PC-9 (cell line): ENCODE measurements around the gene CAPN13. TPM values are rescaled to one million over a fixed set of nuclear protein-coding genes. Genes with fewer than 3 reads are reported as not detected.

Source experiments
- BruUV-seq: library from RNA; stranded (reverse); fragments of 400-500 nt; replicated peaks from 2 replicates; lab custom pipeline; 2021; lab: Mats Ljungman, UMichigan
- CTCF ChIA-PET: fragments of 300-600 bp; sonication (Branson Sonifier 250); formaldehyde crosslinking; loops from one replicate; lab custom pipeline; 2022; ENCODE audit warnings: antibody characterized with exemption; lab: Charles Lee
- POLR2A ChIA-PET: fragments of 300-600 bp; sonication (Branson Sonifier 250); formaldehyde crosslinking; loops from one replicate; lab custom pipeline; 2022; ENCODE audit warnings: antibody characterized with exemption; ENCODE audit not compliant: unreplicated experiment; lab: Charles Lee
- DNase-seq, 2 experiments: peaks; one replicate each; pipeline versions ENCODE4 v3.0.0 to v3.0.0-alpha.2; 2015 to 2022; ENCODE audit warnings: mixed read lengths in 1 of 2
- H2AFZ ChIP-seq: fragments of 200-600 bp; sonication (generic); 2 replicates; pipeline ENCODE4 v1.8.1; 2017; ENCODE audit warnings: antibody characterized with exemption
- H3F3A ChIP-seq: fragments of 200-600 bp; sonication (generic); 2 replicates; pipeline ENCODE4 v1.8.1; 2017; ENCODE audit warnings: antibody characterized with exemption, mild to moderate bottlenecking, low read depth; ENCODE audit not compliant: insufficient read depth
- H3K27ac ChIP-seq: fragments of 200-600 bp; sonication (generic); 2 replicates; pipeline ENCODE4 v1.6.1; 2016; ENCODE audit warnings: mixed run types
- H3K27me3 ChIP-seq: fragments of 200-600 bp; sonication (generic); 2 replicates; pipeline ENCODE4 v1.6.1; 2016; ENCODE audit warnings: low read depth, mixed run types; ENCODE audit not compliant: insufficient read depth
- H3K36me3 ChIP-seq: fragments of 200-600 bp; sonication (generic); 2 replicates; pipeline ENCODE4 v1.6.1; 2016; ENCODE audit warnings: low read depth, mixed run types
- H3K4me1 ChIP-seq: fragments of 200-600 bp; sonication (generic); replicated peaks from 2 replicates; pipeline ENCODE4 v1.6.1; 2016; ENCODE audit warnings: mixed run types; ENCODE audit not compliant: insufficient read depth
- H3K4me2 ChIP-seq: fragments of 200-600 bp; sonication (generic); 2 replicates; pipeline ENCODE4 v1.6.1; 2017; ENCODE audit warnings: mixed run types
- H3K4me3 ChIP-seq: fragments of 200-600 bp; sonication (generic); 2 replicates; pipeline ENCODE4 v1.6.1; 2016; ENCODE audit warnings: mixed run types
- H3K79me2 ChIP-seq: fragments of 200-600 bp; sonication (generic); 2 replicates; pipeline ENCODE4 v1.6.1; 2017; ENCODE audit warnings: low read depth, mixed run types
- H3K9me2 ChIP-seq: fragments of 200-600 bp; sonication (generic); 2 replicates; pipeline ENCODE4 v1.8.1; 2017; ENCODE audit warnings: mild to moderate bottlenecking; ENCODE audit not compliant: insufficient read depth
- H3K9me3 ChIP-seq: fragments of 200-600 bp; sonication (generic); 2 replicates; pipeline ENCODE4 v1.8.1; 2016; ENCODE audit warnings: low read depth; ENCODE audit not compliant: insufficient read depth
- H4K20me1 ChIP-seq: fragments of 200-600 bp; sonication (generic); 2 replicates; pipeline ENCODE4 v1.8.1; 2017; ENCODE audit not compliant: insufficient read depth
- CTCF ChIP-seq: fragments of 200-600 bp; sonication (generic); conservative IDR thresholded peaks from 2 replicates; pipeline ENCODE4 v1.6.1; 2017; ENCODE audit warnings: mixed run types, antibody characterized with exemption, mild to moderate bottlenecking, moderate library complexity
- EZH2 ChIP-seq: fragments of 200-600 bp; sonication (generic); IDR thresholded peaks from 2 replicates; pipeline ENCODE4 v1.8.0; 2017; ENCODE audit warnings: antibody characterized with exemption, low read depth
- intact Hi-C: fragments of 100-400 bp; cut with micrococcal nuclease; formaldehyde crosslinking; loops from one replicate; pipeline ENCODE4 v1.10.0; 2022; ENCODE audit not compliant: unreplicated experiment
- total RNA-seq: library from RNA; stranded (reverse); gene quantifications from 2 replicates; pipeline ENCODE4 v1.2.3, GENCODE V29; 2021

CAPN13 gene
- total RNA-seq, 1 experiment from 2014 or later: 1.5 TPM

- DNase-seq: no peak
- no peaks in the 10 kb centered on the region for H3K27me3 ChIP-seq
- CTCF ChIA-PET: interaction anchor here (3.5 kb wide), 1 partner anchor 540 kb away, joined by 23 read pairs; no protein-coding TSS in a partner anchor
- no peak overlapping the region for H2AFZ ChIP-seq
- no peaks in the 10 kb centered on the region for H4K20me1 ChIP-seq
- peaks cover 15% of the 10 kb centered on the region for H3K9me3 ChIP-seq
- H3K27ac ChIP-seq: no peak overlapping the region
- no peaks in the 10 kb centered on the region for H3K4me1 ChIP-seq
- no peaks in the 10 kb centered on the region for H3K9me2 ChIP-seq
- no TSS peak for BruUV-seq
- H3K4me3 ChIP-seq: no peak overlapping the region
- no peaks in the 10 kb centered on the region for H3F3A ChIP-seq
- no peaks in the 10 kb centered on the region for H3K36me3 ChIP-seq
- POLR2A ChIA-PET: no interaction called here
- H3K79me2 ChIP-seq: no peaks in the 10 kb centered on the region
- TF ChIP-seq CTCF: no peak
- TF ChIP-seq EZH2: no peak
- intact Hi-C loops: loop anchor here (10.0 kb wide), 1 partner anchor 430 kb away; no protein-coding TSS in a partner anchor
- H3K4me2 ChIP-seq: no peak overlapping the region
Measured at GRCh38 chr2:30704309-30705020, 102.8 kb downstream of the CAPN13 start.

GRCh38 chr2:30702694-30703093, 104.6 kb downstream of the CAPN13 start:
- no TSS peak for BruUV-seq
- intact Hi-C loops: loop anchor here (10.0 kb wide), 1 partner anchor 428 kb away; no protein-coding TSS in a partner anchor
- no peaks in the 10 kb centered on the region for H3K9me2 ChIP-seq
- no peak overlapping the region for H3K27ac ChIP-seq
- no peak for DNase-seq
- H3K4me1 ChIP-seq: no peaks in the 10 kb centered on the region
- ChIA-PET POLR2A (no interaction called here), CTCF (interaction anchor here (0.9 kb wide), 1 partner anchor 9 kb away, joined by 3 read pairs; no protein-coding TSS in a partner anchor)
- H3K27me3 ChIP-seq: no peaks in the 10 kb centered on the region
- H2AFZ ChIP-seq: no peak overlapping the region
- H3K36me3 ChIP-seq: no peaks in the 10 kb centered on the region
- no peak overlapping the region for H3K4me2 ChIP-seq
- H3K9me3 ChIP-seq: peaks cover 15% of the 10 kb centered on the region
- H3K4me3 ChIP-seq: no peak overlapping the region
- no peaks in the 10 kb centered on the region for H3K79me2 ChIP-seq
- H3F3A ChIP-seq: no peaks in the 10 kb centered on the region
- TF ChIP-seq EZH2 (no peak), CTCF (no peak)
- no peaks in the 10 kb centered on the region for H4K20me1 ChIP-seq

- H3K27ac ChIP-seq: no peak overlapping the region
- ChIA-PET POLR2A (no interaction called here), CTCF (no interaction called here)
- peaks cover 15% of the 10 kb centered on the region for H3K9me3 ChIP-seq
- H3F3A ChIP-seq: no peaks in the 10 kb centered on the region
- intact Hi-C loops: loop anchor here (10.0 kb wide), 1 partner anchor 427 kb away; no protein-coding TSS in a partner anchor
- no peaks in the 10 kb centered on the region for H4K20me1 ChIP-seq
- no peak overlapping the region for H3K4me3 ChIP-seq
- H2AFZ ChIP-seq: no peak overlapping the region
- TF ChIP-seq EZH2 (no peak), CTCF (no peak)
- BruUV-seq: no TSS peak
- H3K36me3 ChIP-seq: no peaks in the 10 kb centered on the region
- H3K4me1 ChIP-seq: no peaks in the 10 kb centered on the region
- H3K79me2 ChIP-seq: no peaks in the 10 kb centered on the region
- H3K4me2 ChIP-seq: no peak overlapping the region
- no peak for DNase-seq
- H3K27me3 ChIP-seq: no peaks in the 10 kb centered on the region
- no peaks in the 10 kb centered on the region for H3K9me2 ChIP-seq
Measured at GRCh38 chr2:30701782-30702181, 105.5 kb downstream of the CAPN13 start.
